H1 (cell line): Measurements from ENCODE around the gene ATP1B3. TPM values are rescaled to one million over a fixed set of nuclear protein-coding genes. Genes with fewer than 3 reads are reported as not detected.

ENCODE experiments used
- CHD7 ChIP-seq: fragments of 300-600 bp; sonication (generic); IDR thresholded peaks from 2 replicates; pipeline ENCODE4 v1.7.1; 2012; ENCODE audit warnings: low read length, moderate library complexity, mild to moderate bottlenecking, inconsistent platforms; ENCODE audit not compliant: insufficient replicate concordance
- E2F6 ChIP-seq: IDR thresholded peaks from 2 replicates; pipeline ENCODE4 v1.6.1; 2012; ENCODE audit warnings: inconsistent platforms
- EP300 ChIP-seq, 2 experiments: IDR thresholded peaks; 1 replicate in 1 of 2; 2 replicates in 1 of 2; pipeline ENCODE4 v1.6.1; 2011 to 2012; ENCODE audit warnings: low read depth in 2 of 2, low read length in 2 of 2, mild to moderate bottlenecking in 2 of 2, borderline replicate concordance in 1 of 2, inconsistent platforms in 1 of 2, moderate library complexity in 1 of 2
- EZH2 ChIP-seq: fragments of 200-600 bp; sonication (generic); IDR thresholded peaks from 2 replicates; pipeline ENCODE4 v1.7.1; 2012; ENCODE audit warnings: low read depth, mild to moderate bottlenecking, moderate library complexity, low read length, inconsistent platforms; ENCODE audit not compliant: severe bottlenecking
- FOSL1 ChIP-seq: IDR thresholded peaks from 2 replicates; pipeline ENCODE4 v1.6.1; 2011; ENCODE audit warnings: mild to moderate bottlenecking, low read depth, low read length, moderate library complexity; ENCODE audit not compliant: insufficient read depth
- KDM4A ChIP-seq: IDR thresholded peaks from one replicate; pipeline ENCODE4 v1.7.1; 2012; ENCODE audit warnings: low read depth, mild to moderate bottlenecking, moderate library complexity, low read length, inconsistent platforms; ENCODE audit not compliant: severe bottlenecking
- PHF8 ChIP-seq: fragments of 200-600 bp; sonication (generic); conservative IDR thresholded peaks from 2 replicates; pipeline ENCODE4 v1.7.1; 2012; ENCODE audit warnings: low read depth, mild to moderate bottlenecking, inconsistent platforms, low read length, moderate library complexity
- SIRT6 ChIP-seq: IDR thresholded peaks from one replicate; pipeline ENCODE4 v1.7.1; 2012; ENCODE audit warnings: low read length, inconsistent platforms
- polyA plus RNA-seq, 7 experiments: library from polyadenylated mRNA; depleted of rRNA in 3 of 7; stranded (reverse) in 5 of 7; unstranded in 2 of 7; fragments of >200 nt in 5 of 7; fragments of 200-250 nt in 2 of 7; gene quantifications; 1 replicate in 5 of 7; 2 replicates in 1 of 7; 4 replicates in 1 of 7; pipeline versions ENCODE4 v1.2.1 to v1.2.3, GENCODE V29; 2011 to 2013; ENCODE audit warnings: missing spikeins in 2 of 7, mixed read lengths in 2 of 7
- total RNA-seq: library from RNA; stranded (reverse); fragmentation: NEBNext Ultra II Directional; extraction: Animal tissue kit (Norgen Biotek cat#: 25700); gene quantifications from 2 replicates; pipeline ENCODE4 v1.2.1, GENCODE V29; 2021

ATP1B3 gene
- total and polyA plus RNA-seq, 2 of the 8 experiments (the other 6 are each of a cell fraction or from before 2014, with no cell fraction given), result 233 to 342 TPM

- no peak for TF ChIP-seq CHD7
- TF ChIP-seq SIRT6, result no peak
- TF ChIP-seq KDM4A, result no peak
- no peak for TF ChIP-seq EZH2
- TF ChIP-seq EP300 (IDR thresholded peaks at IDR 0.05; ENCODE audit: borderline replicate concordance in 1 of 2, low read depth in 2 of 2, low read length in 2 of 2), result no peak
- TF ChIP-seq PHF8, result no peak
- TF ChIP-seq E2F6, result no peak
- no peak for TF ChIP-seq FOSL1
These were observed 1.0 kb upstream of the ATP1B3 start (continued) for GRCh38 chr3:141875374-141875892.
